ENCODE results near the gene PARD3.

GRCh38 chr10:34396663-34397062 lies 418.4 kb downstream of the PARD3 start:
- TF ChIP-seq MYC (IDR thresholded peaks at IDR 0.05; ENCODE audit: low read depth, low read length), result no peak
- no peak for TF ChIP-seq CTCF (IDR thresholded peaks at IDR 0.05; ENCODE audit: extremely low read depth in 1 of 2, insufficient read depth in 1 of 2, low read depth in 1 of 2, low read length in 2 of 2)
